Mammary epithelial cell (primary cell): ENCODE measurements around the gene ACTR3C.

ENCODE experiments used
- CTCF ChIP-seq, 2 donors: IDR thresholded peaks in 1 of 2; conservative IDR thresholded peaks in 1 of 2; 2 replicates each; pipeline ENCODE4 v1.5.1; 2011 to 2012; ENCODE audit warnings: inconsistent platforms in 2 of 2, low read length in 2 of 2, mild to moderate bottlenecking in 2 of 2, control low read depth in 1 of 2, low read depth in 1 of 2; ENCODE audit not compliant: insufficient read depth in 1 of 2; ENCODE audit errors: extremely low read depth in 1 of 2
- EZH2 ChIP-seq: IDR thresholded peaks from 2 replicates; pipeline ENCODE4 v1.6.1; 2012; ENCODE audit warnings: low read length, inconsistent platforms, borderline replicate concordance

DNA sequence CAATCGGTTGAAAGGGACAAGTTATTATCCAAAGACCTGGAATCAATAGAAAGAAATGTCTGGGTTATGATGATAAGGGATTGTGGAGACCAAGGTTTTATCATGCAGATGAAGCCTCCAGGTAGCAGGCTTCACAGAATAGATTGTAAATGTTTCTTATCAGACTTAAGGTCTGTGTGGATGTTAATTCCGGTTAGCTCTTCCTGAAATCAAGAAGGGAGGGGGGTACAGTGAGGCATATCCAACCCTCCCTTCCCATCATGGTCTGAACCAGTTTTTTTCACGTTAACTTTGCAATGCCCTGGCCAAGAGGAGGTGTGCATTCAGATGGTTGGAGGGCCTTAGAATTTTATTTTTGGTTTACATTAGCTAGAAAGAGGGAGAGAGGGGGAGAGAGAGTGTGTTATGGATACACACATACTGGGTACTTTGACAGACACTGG is 10.0 kb downstream of the ACTR3C start:
- TF ChIP-seq CTCF (conservative IDR thresholded peaks at IDR 0.05 in 1 of 2, IDR thresholded peaks at IDR 0.05 in 1 of 2; ENCODE audit: extremely low read depth in 1 of 2, insufficient read depth in 1 of 2, low read depth in 1 of 2, low read length in 2 of 2) (no peak), EZH2 (no peak)
